A204.1 (cell line): ENCODE measurements around the gene FRRS1L.

Source experiments
- FAIRE-seq: peaks from 2 replicates; lab custom pipeline; 2012; peaks lifted over from hg19 to GRCh38; lab: Jason Lieb, UNC

FRRS1L gene

GRCh38 chr9:109176386-109176785, 9.3 kb upstream of the FRRS1L start:
- no peak for FAIRE-seq

- no peak for FAIRE-seq
Measured at GRCh38 chr9:109172935-109173334, 5.9 kb upstream of the FRRS1L start.

GRCh38 chr9:109171926-109172325, 4.9 kb upstream of the FRRS1L start:
- no peak for FAIRE-seq

DNA sequence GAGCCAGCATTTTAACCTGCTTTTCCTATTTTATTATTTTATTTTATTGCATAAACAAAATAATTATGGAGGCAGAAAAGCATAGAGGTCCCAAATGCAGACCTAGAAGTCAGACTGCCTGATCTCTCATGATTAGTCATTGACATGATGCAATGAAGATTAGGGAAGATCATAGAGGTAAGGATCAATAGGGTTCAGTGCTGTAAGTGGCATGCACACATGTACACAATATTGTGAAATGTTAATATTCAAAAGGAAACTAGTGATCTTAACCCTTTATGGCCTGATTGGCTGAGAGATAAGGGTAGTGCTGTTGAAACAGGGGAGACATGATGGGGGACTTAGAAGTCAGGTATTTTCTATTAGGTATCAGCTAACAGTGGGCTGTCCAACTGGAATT, 1.1 kb upstream of the FRRS1L start:
- FAIRE-seq = no peak

DNA sequence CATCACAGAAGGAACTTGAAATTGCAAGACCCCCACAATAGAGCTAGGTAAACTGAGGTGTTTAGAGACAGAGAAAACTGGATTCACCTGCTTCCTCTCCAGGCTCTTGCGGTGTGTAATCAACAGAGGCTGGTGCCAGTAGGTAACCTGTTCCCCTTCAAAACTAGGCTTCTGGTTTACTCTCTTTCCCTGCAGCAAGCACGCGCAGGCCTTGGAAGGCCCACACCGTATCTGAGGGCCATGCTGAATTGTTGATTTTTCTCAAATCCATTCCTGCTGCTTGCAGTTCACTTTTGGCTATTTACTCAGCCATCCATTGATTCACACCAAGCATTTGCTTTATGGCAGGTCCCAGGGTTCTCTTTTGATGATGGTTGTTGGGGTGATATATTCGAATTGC, 667 bp upstream of the FRRS1L start:
- FAIRE-seq = no peak

DNA sequence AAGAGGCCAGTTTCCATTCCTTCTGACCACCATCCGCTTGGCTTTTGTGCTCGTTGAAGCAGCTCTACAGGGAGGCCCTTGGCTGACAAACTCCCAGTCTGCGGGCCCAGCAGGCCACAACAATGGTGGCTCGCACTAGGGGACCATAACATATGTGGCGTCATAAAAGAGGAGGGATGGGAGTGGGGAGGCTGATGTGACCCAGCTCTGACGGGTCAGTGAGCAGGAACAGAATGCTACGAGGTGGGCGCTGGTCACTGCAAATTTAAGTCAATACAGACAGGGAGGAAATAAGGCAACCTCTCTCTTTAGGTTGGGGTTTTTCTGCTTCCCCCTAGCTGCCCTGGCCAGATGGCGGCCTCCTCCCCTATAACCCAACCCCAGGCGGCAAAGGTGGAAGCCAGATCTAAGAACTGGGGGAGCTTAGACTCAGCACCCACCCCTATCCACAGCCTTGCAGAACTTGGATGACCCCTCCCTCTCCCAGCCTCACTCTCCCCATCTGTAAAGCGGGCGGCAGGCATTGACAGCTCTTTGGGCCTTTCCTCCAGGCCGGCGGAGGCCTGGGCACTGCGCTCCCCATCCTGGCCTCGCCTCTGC, 778 bp downstream of the FRRS1L start:
- no peak for FAIRE-seq

DNA sequence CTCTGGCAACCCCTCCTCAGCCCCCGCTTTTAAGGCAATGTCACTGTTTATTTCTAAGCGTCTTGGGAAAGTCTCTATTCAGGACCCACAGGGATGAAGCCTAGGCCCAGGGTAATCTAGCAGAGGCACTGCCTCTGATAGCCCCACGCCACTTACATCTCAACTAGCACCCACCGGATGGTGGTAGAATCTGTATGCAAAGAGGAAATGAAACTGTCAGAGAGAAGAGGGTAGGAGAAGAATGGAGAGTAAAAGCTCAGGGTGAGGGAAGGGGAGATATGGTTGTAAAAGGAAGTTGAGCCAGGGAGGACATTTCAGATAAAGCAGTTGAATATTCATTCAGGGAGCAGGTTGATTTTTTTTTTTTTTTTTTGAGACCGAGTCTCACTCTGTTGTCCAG, 3.0 kb downstream of the FRRS1L start:
- no peak for FAIRE-seq

GRCh38 chr9:109163194-109163593, 3.9 kb downstream of the FRRS1L start:
- FAIRE-seq = no peak

DNA sequence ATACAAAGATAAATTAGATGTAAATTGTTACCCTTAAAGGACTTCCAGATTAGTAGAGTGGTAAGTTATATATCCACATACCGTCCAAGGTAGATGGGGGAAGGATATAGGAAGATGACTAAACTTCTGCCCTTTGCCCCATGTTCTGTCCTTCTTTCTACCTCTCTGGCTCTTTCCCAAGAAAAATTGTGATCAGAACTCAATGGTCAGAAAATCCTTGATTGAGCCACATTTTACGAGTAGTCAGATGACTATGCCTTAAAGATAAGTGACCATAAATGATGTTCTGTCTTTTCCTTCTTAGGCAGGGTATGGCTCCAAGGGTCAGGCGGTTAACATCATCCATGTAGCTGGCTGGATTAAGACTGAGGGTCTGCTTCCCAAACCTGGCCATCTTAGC, 4.4 kb downstream of the FRRS1L start:
- FAIRE-seq = no peak

- FAIRE-seq = no peak
Measured at GRCh38 chr9:109161471-109161870, 5.6 kb downstream of the FRRS1L start.

GRCh38 chr9:109159583-109159982, 7.5 kb downstream of the FRRS1L start:
- no peak for FAIRE-seq

- FAIRE-seq = no peak
Measured at GRCh38 chr9:109158651-109159050, 8.4 kb downstream of the FRRS1L start.

DNA sequence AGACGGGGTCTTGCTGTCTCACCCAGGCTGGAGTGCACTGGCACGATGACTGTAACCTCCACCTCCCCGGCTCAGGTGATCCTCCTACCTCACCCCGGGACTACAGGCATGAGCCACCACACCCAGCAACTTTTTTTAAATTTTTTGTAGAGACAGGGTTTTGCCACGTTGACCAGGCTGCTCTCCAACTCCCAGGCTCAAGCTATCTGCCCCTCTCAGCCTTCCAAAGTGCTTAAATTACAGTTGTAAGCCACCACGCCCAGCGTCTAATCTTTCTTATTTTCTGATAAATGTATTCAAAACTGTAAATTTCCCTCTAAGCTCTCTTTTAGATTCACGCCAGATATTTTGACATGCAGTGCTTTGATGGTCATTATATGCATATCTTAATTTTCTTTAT, 10.3 kb downstream of the FRRS1L start:
- FAIRE-seq = no peak

GRCh38 chr9:109150925-109151545, 16.0 kb downstream of the FRRS1L start:
- no peak for FAIRE-seq

DNA sequence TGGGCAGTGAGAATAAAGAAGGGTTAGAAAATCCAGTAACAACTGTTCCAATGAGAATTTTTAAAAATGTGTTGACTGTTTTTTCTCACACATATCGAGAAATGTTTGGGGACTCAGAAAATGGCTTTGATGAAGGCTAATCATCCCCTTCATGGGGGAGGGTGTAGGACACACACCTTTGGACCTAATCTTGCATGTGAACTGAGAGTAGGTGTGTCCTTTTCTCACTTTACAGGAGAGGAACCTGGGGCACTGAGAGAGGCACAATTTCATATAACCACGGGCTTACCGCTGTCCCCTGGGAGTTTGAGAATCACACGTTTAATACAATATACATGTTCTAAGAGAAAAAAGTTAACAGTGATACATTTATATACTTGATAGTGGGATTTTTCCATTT, 17.3 kb downstream of the FRRS1L start:
- no peak for FAIRE-seq

DNA sequence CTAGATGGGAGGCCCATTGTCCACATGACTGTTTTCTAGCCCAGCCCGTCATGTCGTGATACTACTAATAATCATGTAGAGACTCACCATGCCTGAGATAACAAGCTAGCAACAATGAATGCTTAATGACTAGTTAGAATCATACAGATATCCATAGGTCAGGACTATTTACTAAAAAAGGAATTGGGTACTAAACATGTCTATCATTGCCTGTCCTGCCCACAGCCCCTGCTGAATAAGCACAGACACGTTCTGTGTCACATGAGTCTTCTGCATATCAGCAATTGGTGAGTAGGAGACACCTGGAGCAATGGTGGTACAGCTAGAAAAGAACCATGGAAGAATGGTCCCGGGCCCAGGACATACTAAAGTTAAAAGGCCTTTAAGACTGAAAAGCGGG, 18.0 kb downstream of the FRRS1L start:
- FAIRE-seq = no peak

- FAIRE-seq = no peak
Measured at GRCh38 chr9:109145051-109145450, 22.0 kb downstream of the FRRS1L start.

- FAIRE-seq = no peak
Measured at GRCh38 chr9:109143881-109144562, 23.0 kb downstream of the FRRS1L start.

GRCh38 chr9:109141375-109141774, 25.7 kb downstream of the FRRS1L start:
- no peak for FAIRE-seq

DNA sequence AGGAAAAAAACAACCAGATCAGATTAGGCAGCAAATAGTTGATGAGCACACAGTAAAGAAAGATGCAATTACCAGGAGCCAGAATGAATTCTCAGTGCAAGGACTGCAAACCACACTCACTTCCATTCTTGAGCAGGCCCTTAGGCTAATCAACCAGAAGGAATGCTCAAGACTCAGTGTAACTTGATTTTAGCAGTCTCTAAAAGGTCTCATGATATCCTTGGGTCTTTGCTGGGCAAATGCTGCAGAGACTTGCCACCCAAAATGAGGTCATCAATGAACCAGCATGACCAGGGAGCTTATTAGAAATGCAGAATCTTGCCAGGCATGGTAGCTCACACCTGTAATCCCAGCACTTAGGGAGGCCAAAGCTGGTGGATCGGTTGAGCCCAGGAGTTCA, 27.2 kb downstream of the FRRS1L start:
- no peak for FAIRE-seq

GRCh38 chr9:109138421-109138820, 28.6 kb downstream of the FRRS1L start:
- no peak for FAIRE-seq

DNA sequence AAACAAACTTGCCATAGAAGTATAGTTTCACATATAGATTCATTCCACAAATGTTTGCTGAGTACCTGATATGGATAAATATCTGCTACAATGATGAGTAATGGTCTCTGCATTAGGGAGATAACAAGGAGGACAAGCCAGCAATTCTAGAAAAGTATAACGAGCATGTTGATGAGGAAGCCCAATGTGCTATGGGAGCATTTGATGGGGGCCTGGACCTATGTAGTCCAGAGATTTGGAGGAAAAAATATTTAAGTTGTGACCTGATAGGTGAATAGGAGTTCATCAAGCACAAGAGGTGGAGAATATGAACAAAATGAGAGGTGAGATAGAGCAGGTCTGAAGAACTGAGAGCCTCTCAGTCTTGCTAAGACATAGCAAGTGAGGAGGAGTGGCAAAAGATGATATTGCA, 32.9 kb downstream of the FRRS1L start:
- FAIRE-seq = no peak

- no peak for FAIRE-seq
Measured at GRCh38 chr9:109133533-109133932, 33.5 kb downstream of the FRRS1L start.

DNA sequence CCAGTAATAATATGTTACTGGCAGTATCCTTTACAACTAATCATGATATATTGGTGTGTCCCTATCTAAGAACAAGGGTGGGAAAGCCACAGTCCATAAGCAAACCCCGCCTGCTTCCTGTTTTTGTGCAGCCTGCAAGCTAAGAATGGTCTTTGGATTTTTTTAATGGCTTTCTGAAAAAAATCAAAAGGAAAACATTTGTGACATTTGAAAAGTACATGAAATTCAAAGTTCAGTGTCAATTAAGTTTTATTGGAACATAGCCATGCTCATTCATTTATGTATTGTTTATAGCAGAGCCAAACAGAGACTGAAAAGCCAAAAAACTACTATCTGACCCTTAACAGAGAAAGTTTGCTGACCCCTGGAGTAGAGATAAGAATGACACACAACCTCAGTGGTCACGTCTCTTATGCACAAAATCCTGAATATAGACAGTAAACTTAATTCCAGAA, 34.5 kb downstream of the FRRS1L start:
- FAIRE-seq = no peak
